ENCODE measurements around the gene RHEX. TPM values are rescaled to one million over a fixed set of nuclear protein-coding genes. Genes with fewer than 3 reads are reported as not detected.

RHEX gene
- total RNA-seq, 4 donors from 2014 or later, result 0.45 to 11.2 (median 7.7) TPM

DNA sequence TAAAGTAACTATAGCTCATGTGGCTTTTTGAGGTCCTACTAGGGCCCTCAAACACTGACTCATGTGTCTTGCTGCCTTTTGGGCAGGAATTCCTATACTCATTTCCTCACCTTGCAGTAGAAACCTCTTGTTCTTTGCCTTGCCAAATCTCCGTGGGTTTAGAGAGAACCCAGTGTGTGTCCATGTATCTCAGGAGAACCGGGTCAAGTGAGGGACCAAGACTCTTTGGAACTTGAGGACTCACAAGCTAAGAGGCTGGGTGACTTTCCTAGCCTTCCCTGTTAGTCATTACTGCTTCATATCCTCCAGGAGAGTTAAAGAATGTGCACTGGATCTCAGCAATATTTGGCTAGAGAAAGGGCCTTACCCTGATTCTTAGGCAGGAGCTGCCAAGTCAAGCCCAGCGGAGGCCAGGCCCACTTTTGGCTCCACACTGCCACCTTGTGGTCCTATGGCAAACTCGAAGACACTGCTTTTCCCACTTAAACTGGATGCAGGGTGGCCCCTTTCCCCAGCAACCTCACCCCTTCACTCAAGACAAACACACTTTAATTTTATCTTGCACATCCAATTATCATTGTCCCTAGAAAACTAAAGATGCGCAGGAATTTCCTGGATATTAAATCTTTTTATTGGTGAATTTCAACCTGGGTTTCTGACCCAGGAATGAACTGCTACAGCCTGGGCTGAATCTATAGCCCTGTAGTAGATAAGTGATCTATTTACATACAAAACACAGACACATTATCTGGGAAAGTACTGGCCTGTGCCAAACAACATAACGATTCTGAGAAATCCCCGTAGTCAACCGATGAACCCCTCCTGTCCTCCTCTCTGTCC is 53.6 kb downstream of the RHEX start:
- no peak for DNase-seq (ENCODE audit: extremely low spot score)
- intact Hi-C loops (cut with DNase I), result loop anchor here (5.0 kb wide), 2 partner anchors 74 to 124 kb away; no protein-coding TSS in a partner anchor
- Histone ChIP-seq H3K27me3 (peaks cover 0 to 6% (median 0%) of the 10 kb centered on the region in 4 donors), H3K36me3 (no peaks in the 10 kb centered on the region), H3K4me1 (peaks cover 0 to 5% (median 2%) of the 10 kb centered on the region in 4 donors), H3K4me3 (no peak overlapping the region), H3K27ac (replicated peaks in 1 of 4) (no peak overlapping the region), H3K9me3 (no peaks in the 10 kb centered on the region)
- 46% methylated on average over 8 of the region's 8 CpGs for WGBS
- TF ChIP-seq POLR2AphosphoS5 (IDR thresholded peaks at IDR 0.05) (peak in 1 of 2 donors; percentile 48), EP300 (IDR thresholded peaks at IDR 0.05) (no peak), POLR2A (IDR thresholded peaks at IDR 0.05; ENCODE audit: low read depth) (no peak)
- TF ChIP-seq, protein P1, sequence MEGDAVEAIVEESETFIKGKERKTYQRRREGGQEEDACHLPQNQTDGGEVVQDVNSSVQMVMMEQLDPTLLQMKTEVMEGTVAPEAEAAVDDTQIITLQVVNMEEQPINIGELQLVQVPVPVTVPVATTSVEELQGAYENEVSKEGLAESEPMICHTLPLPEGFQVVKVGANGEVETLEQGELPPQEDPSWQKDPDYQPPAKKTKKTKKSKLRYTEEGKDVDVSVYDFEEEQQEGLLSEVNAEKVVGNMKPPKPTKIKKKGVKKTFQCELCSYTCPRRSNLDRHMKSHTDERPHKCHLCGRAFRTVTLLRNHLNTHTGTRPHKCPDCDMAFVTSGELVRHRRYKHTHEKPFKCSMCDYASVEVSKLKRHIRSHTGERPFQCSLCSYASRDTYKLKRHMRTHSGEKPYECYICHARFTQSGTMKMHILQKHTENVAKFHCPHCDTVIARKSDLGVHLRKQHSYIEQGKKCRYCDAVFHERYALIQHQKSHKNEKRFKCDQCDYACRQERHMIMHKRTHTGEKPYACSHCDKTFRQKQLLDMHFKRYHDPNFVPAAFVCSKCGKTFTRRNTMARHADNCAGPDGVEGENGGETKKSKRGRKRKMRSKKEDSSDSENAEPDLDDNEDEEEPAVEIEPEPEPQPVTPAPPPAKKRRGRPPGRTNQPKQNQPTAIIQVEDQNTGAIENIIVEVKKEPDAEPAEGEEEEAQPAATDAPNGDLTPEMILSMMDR (IDR thresholded peaks at IDR 0.05), result peak; percentile 78 to 82 (median 81)

DNA sequence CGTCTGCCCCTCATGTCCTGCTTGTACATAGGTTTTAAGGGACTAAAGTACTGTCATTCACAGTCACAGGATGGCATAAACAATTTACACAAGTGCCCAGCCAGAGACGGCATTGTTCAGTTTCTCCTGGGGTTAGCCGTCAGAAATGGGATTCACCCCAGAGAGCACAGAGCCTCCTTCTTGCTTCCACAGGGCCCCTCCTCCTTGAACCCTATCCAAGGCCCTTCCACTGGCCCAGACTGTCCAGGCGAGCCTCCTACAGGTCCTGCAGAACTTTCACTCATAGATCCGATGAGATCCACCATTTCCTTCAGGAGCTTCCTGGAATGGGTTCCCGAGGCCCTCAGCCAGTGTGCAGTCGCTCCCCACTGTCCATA is 54.2 kb downstream of the RHEX start:
- 67% methylated on average over 7 of the region's 7 CpGs for WGBS
- DNase-seq (ENCODE audit: extremely low spot score), result no peak
- TF ChIP-seq POLR2AphosphoS5 (IDR thresholded peaks at IDR 0.05) (no peak), POLR2A (IDR thresholded peaks at IDR 0.05; ENCODE audit: low read depth) (no peak), EP300 (IDR thresholded peaks at IDR 0.05) (no peak)
- TF ChIP-seq, protein P1 (IDR thresholded peaks at IDR 0.05), result no peak
- H3K36me3 ChIP-seq, result no peaks in the 10 kb centered on the region
- H3K4me3 ChIP-seq, result no peak overlapping the region
- intact Hi-C loops (cut with DNase I), result loop anchor here (5.0 kb wide), 2 partner anchors 75 to 125 kb away; no protein-coding TSS in a partner anchor
- peaks cover 0 to 5% (median 2%) of the 10 kb centered on the region in 4 donors for H3K4me1 ChIP-seq
- no peak overlapping the region for H3K27ac ChIP-seq (replicated peaks in 1 of 4)
- H3K9me3 ChIP-seq, result no peaks in the 10 kb centered on the region
- peaks cover 0 to 6% (median 0%) of the 10 kb centered on the region in 4 donors for H3K27me3 ChIP-seq

DNA sequence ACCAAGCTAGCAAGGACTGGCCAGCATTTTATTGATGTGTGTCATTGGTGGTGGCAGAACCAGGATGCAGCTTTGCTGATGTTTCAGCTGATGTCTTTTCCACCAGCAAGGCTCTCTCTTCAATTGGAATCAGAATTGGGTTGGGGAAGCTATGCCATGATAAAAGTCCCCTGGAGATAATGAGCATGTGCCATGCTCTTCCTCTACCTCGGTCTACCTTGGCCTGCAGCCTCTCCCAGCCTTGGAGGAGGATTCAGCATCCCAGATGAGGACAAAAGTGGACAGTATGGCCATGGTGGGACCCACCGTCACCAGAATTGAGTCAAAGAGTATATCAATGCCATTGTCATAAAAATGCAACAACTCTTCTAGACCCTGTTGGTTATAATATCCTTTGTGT is 55.7 kb downstream of the RHEX start:
- Histone ChIP-seq H3K4me1 (peaks cover 0 to 5% (median 2%) of the 10 kb centered on the region in 4 donors), H3K4me3 (no peak overlapping the region), H3K27me3 (peaks cover 0 to 6% (median 0%) of the 10 kb centered on the region in 4 donors), H3K36me3 (no peaks in the 10 kb centered on the region), H3K9me3 (no peaks in the 10 kb centered on the region), H3K27ac (replicated peaks in 1 of 4) (no peak overlapping the region)
- TF ChIP-seq POLR2AphosphoS5 (IDR thresholded peaks at IDR 0.05), result no peak
- TF ChIP-seq, protein P1 (IDR thresholded peaks at IDR 0.05), result no peak
- TF ChIP-seq POLR2A (IDR thresholded peaks at IDR 0.05; ENCODE audit: low read depth), result no peak
- no peak for TF ChIP-seq EP300 (IDR thresholded peaks at IDR 0.05)
- intact Hi-C loops (cut with DNase I), result loop anchor here (5.0 kb wide), 2 partner anchors 76 to 126 kb away; no protein-coding TSS in a partner anchor
- 90% methylated on average over 2 of the region's 2 CpGs for WGBS
- DNase-seq (ENCODE audit: extremely low spot score), result no peak

DNA sequence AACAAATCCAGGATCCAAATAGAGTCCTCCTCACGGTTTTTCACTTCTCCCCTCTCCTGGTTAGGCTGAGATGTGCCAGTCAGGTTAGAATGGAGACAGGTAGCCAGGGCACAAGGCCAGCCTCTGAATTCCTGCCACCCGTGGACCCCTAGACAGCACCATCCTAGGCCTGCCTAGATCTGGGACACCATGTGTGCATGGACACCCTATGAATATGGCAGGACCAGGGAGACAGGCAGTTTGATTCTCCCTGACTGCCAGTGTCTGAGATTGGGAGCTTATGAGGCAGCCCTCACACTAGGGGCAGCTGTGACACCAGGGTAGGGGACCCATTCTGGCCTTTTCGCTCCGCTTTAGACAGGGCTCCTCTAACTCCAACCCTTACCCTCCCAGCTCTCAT is 56.7 kb downstream of the RHEX start:
- H3K27me3 ChIP-seq, result peaks cover 0 to 6% (median 0%) of the 10 kb centered on the region in 4 donors
- no peak overlapping the region for H3K4me3 ChIP-seq
- DNase-seq (ENCODE audit: extremely low spot score), result no peak
- H3K27ac ChIP-seq (replicated peaks in 1 of 4), result no peak overlapping the region
- H3K36me3 ChIP-seq, result no peaks in the 10 kb centered on the region
- intact Hi-C loops (cut with DNase I), result loop anchor here (5.0 kb wide), 2 partner anchors 77 to 127 kb away; no protein-coding TSS in a partner anchor
- H3K4me1 ChIP-seq, result peaks cover 0 to 5% (median 2%) of the 10 kb centered on the region in 4 donors
- no peaks in the 10 kb centered on the region for H3K9me3 ChIP-seq
- WGBS, result 73% methylated on average over 4 of the region's 4 CpGs
- TF ChIP-seq POLR2A (IDR thresholded peaks at IDR 0.05; ENCODE audit: low read depth) (no peak), POLR2AphosphoS5 (IDR thresholded peaks at IDR 0.05) (no peak), EP300 (IDR thresholded peaks at IDR 0.05) (no peak)
- TF ChIP-seq, protein P1 (IDR thresholded peaks at IDR 0.05), result no peak

Measured in esophagus muscularis mucosa (tissue), 4 donors.